ENCODE data around the gene ARHGEF7.

The ARHGEF7 gene

DNA sequence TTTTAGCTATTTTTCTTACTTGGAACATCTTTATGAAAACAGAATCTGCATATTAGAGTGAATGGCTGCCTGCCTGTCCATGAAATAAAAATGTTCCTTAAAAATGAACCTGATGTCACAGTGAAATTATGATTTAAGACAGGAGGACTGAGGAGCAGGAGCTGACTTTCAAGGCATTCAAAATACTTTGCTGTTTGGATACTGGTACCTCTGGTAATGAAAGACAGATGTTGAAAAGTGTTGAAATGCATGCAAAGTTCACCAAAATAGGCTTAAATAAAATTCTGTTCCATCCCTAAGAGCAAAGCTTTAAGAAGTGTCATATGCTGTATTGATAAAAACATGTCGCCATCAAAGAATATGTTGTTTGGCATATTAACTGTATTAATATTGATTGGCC lies 1.7 kb downstream of the ARHGEF7 start:
- Mint-ChIP-seq H3K4me1 (ENCODE audit: low read depth in 2 of 2) (peaks cover 11 to 12% of the 10 kb centered on the region in 2 donors), H3K36me3 (ENCODE audit: insufficient read depth) (no peaks in the 10 kb centered on the region), H3K9me3 (no peaks in the 10 kb centered on the region), H3K4me3 (no peak overlapping the region), H3K27me3 (peaks cover 76 to 87% of the 10 kb centered on the region in 2 donors), H3K27ac (no peak overlapping the region)
- DNase-seq (no peak), ATAC-seq (replicated peaks) (no peak)

DNA sequence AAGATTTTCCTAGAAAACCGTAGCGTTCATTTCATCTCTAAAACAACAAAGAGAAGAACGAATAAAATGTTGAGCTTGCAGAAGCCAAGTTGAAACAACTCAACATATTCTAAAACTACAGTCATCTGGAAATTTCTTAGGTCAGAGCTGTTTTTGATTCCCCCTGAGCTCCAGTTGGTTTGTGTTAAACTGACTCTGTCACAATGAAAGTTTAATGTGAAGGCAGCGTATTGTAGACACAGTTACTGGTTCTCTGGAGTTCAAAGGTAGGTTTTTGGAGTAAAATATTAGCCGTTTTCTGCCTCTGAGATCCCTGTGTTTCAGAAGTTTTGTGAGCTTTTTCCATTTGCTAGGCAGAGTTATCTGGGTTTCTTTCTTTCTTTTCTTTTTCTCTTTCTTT lies 2.2 kb downstream of the ARHGEF7 start:
- no peak overlapping the region for H3K27ac Mint-ChIP-seq
- ATAC-seq (replicated peaks): no peak
- DNase-seq: no peak
- H3K4me3 Mint-ChIP-seq: no peak overlapping the region
- no peaks in the 10 kb centered on the region for H3K9me3 Mint-ChIP-seq
- H3K36me3 Mint-ChIP-seq (ENCODE audit: insufficient read depth): no peaks in the 10 kb centered on the region
- H3K27me3 Mint-ChIP-seq: peaks cover 77 to 87% of the 10 kb centered on the region in 2 donors
- peaks cover 11 to 12% of the 10 kb centered on the region in 2 donors for H3K4me1 Mint-ChIP-seq (ENCODE audit: low read depth in 2 of 2)

DNA sequence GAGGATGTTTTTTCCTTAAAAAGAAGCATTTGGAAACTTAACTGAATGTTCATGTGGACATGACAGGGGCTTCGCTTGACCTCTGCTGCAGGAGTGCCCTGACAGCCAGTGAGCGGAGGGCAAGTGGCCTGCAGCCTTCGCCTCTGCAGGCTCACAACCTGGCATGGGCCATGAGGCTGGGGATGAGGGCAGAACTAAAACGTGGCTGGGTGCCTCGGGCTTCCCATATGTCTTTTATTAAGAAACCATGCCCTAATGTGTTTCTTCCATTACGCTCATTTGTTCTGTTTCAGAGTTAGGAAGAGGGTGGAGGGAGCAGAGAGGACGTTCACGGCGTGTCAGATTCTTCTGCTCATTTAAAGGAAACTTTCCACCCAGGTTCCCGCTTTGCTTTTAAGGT lies 2.9 kb downstream of the ARHGEF7 start:
- H3K27me3 Mint-ChIP-seq: peaks cover 77 to 87% of the 10 kb centered on the region in 2 donors
- peaks cover 11 to 12% of the 10 kb centered on the region in 2 donors for H3K4me1 Mint-ChIP-seq (ENCODE audit: low read depth in 2 of 2)
- ATAC-seq (replicated peaks) (no peak), DNase-seq (no peak)
- H3K36me3 Mint-ChIP-seq (ENCODE audit: insufficient read depth): no peaks in the 10 kb centered on the region
- H3K9me3 Mint-ChIP-seq: no peaks in the 10 kb centered on the region
- H3K4me3 Mint-ChIP-seq: no peak overlapping the region
- H3K27ac Mint-ChIP-seq: no peak overlapping the region

DNA sequence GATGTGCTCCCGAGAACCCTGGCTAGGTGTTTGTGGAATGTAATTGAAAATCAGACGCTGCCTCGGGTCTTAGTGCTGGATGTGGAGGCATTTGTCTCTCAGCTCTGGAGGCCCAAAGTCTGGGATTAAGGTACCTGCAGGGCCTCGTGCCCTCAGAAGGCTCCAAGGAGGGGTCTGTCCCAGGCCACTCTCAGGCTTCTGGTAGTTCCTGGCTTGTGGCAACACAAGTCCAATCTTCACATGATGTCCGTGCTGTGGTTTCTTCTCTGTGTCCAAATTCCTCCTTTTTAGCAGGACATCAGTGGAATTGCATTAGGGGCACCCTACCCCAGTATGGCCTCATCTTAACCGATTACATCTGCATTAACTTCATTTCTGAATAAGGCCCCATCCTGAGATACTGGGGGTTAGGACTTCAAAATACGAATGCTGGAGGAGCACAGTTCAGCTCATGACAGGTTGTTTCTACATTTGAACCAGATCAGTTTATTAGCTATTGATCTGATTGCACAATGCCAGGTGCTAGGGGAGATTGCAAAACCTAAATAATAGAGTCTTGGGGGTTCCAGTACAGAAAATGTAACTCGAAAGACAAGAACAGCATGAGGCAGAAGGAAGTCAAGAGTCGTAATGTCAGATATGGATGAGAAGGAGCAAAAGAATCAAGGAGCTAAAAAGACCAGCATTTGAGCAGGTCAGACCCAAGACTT lies 3.9 kb downstream of the ARHGEF7 start:
- H3K4me1 Mint-ChIP-seq (ENCODE audit: low read depth in 2 of 2): peaks cover 11 to 12% of the 10 kb centered on the region in 2 donors
- H3K27ac Mint-ChIP-seq: no peak overlapping the region
- no peak overlapping the region for H3K4me3 Mint-ChIP-seq
- peaks cover 72 to 83% of the 10 kb centered on the region in 2 donors for H3K27me3 Mint-ChIP-seq
- DNase-seq (no peak), ATAC-seq (replicated peaks) (no peak)
- H3K9me3 Mint-ChIP-seq: no peaks in the 10 kb centered on the region
- no peaks in the 10 kb centered on the region for H3K36me3 Mint-ChIP-seq (ENCODE audit: insufficient read depth)

DNA sequence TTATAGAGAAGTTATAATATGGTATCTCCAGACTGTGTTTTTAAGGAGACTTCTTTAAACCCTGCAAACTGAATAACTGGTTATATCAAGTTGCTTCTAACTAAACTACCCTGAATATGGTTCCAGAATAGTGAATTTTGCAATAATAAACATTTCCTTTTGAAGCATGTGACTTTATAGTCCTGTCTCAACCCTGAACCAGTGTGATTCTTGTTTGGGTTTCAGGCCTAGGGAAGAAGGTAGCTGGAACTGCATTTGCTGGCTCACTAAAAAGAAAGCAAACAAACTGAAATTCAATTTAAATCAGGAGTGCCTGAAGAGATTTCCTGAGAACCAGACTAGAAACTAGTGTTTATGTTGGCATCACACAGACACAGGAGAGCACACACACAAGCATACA lies 4.9 kb downstream of the ARHGEF7 start:
- no peak for ATAC-seq (replicated peaks)
- Mint-ChIP-seq H3K36me3 (ENCODE audit: insufficient read depth) (no peaks in the 10 kb centered on the region), H3K27me3 (peaks cover 73 to 83% of the 10 kb centered on the region in 2 donors), H3K27ac (no peak overlapping the region), H3K9me3 (no peaks in the 10 kb centered on the region), H3K4me1 (ENCODE audit: low read depth in 2 of 2) (peaks cover 5% of the 10 kb centered on the region in 2 donors), H3K4me3 (no peak overlapping the region)
- no peak for DNase-seq

DNA sequence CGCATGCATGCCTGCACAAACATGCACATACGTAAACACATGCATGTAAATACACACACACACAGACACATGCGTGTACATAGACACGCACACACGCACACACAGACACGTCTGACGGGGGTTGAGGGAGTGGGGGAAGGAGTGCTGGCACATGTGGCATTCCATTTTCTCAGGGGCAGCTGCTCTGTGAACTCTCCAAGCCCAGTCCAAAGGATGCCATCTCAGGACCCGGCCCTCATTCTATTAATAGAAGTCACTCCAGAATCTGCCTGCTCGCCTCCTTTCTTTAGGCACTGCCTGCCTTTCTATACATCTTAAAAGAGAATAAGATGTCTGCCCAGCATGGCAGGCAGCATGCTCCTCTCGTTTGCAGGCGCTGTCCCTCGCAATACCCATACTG lies 5.3 kb downstream of the ARHGEF7 start:
- no peaks in the 10 kb centered on the region for H3K9me3 Mint-ChIP-seq
- H3K4me1 Mint-ChIP-seq (ENCODE audit: low read depth in 2 of 2): peaks cover 5% of the 10 kb centered on the region in 2 donors
- DNase-seq (no peak), ATAC-seq (replicated peaks) (no peak)
- H3K27ac Mint-ChIP-seq: no peak overlapping the region
- no peaks in the 10 kb centered on the region for H3K36me3 Mint-ChIP-seq (ENCODE audit: insufficient read depth)
- peaks cover 77 to 83% of the 10 kb centered on the region in 2 donors for H3K27me3 Mint-ChIP-seq
- no peak overlapping the region for H3K4me3 Mint-ChIP-seq

DNA sequence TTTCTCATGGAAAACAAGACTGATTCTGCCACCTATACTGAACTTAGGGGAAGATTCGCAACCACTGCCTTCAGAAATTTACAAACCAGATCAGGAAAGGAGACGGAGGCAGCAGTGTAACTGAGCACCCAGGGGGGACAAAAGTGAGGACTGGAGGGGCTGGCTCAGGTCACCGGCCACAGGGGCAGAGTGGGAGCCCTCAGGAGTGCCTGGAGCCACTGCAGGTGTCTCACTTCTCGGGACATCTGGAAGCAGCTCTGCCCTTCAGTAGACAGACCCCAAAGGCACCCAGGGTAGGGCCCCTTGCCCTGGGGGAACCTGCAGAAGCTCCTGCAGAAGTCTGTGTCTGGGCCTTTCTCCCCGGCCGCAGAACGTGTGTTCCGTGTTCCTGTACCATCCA lies 5.8 kb downstream of the ARHGEF7 start:
- Mint-ChIP-seq H3K27me3 (peaks cover 79 to 81% of the 10 kb centered on the region in 2 donors), H3K27ac (no peak overlapping the region), H3K4me1 (ENCODE audit: low read depth in 2 of 2) (peaks cover 4% of the 10 kb centered on the region in 2 donors), H3K9me3 (no peaks in the 10 kb centered on the region), H3K4me3 (no peak overlapping the region), H3K36me3 (ENCODE audit: insufficient read depth) (no peaks in the 10 kb centered on the region)
- ATAC-seq (replicated peaks) (no peak), DNase-seq (no peak)

DNA sequence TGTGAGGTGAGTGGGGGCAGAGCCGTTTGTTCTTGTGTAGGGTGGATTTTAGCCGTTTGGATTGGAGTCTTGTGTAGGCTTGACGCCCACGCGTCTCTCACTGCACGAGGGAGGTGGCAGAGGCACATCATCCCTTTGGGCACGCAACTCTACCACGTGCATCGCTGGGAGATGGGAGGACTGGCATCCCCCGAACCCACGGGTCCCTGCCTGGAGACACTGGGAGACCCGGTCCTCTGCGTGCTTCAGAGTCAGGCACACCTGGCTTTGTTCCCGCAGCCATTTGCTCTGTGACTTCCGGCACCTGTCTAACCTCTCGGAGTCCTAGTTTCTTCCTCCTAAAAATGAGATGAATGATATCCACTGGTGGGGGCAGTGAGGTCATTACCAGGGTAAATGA lies 6.4 kb downstream of the ARHGEF7 start:
- Mint-ChIP-seq H3K27me3 (peaks cover 76 to 78% of the 10 kb centered on the region in 2 donors), H3K9me3 (no peaks in the 10 kb centered on the region), H3K36me3 (ENCODE audit: insufficient read depth) (no peaks in the 10 kb centered on the region), H3K27ac (no peak overlapping the region), H3K4me3 (no peak overlapping the region), H3K4me1 (ENCODE audit: low read depth in 2 of 2) (no peaks in the 10 kb centered on the region)
- no peak for DNase-seq
- ATAC-seq (replicated peaks): no peak

DNA sequence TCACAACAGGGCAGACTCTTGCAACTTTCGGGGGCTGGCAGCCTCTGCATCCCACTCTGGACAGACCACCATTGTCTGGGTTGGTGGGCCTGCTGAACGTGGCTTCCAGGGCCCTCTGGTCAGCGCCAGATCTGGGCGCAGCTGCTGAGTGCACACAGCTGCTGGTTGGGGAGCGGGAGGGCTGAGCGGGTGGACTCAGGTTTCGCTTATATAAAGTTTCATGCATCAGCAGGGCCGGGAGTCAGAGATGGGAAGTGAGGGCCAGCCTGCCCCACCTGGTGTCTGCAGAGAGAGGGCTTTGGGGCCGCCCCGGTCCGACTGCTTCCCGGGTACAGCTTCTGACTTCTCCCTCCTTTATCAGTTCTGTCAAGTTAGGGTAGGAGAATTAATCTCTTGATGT lies 6.9 kb downstream of the ARHGEF7 start:
- Mint-ChIP-seq H3K4me1 (ENCODE audit: low read depth in 2 of 2) (no peaks in the 10 kb centered on the region), H3K36me3 (ENCODE audit: insufficient read depth) (no peaks in the 10 kb centered on the region), H3K4me3 (no peak overlapping the region), H3K9me3 (no peaks in the 10 kb centered on the region), H3K27ac (no peak overlapping the region), H3K27me3 (peaks cover 80% of the 10 kb centered on the region in 2 donors)
- DNase-seq (no peak), ATAC-seq (replicated peaks) (no peak)

DNA sequence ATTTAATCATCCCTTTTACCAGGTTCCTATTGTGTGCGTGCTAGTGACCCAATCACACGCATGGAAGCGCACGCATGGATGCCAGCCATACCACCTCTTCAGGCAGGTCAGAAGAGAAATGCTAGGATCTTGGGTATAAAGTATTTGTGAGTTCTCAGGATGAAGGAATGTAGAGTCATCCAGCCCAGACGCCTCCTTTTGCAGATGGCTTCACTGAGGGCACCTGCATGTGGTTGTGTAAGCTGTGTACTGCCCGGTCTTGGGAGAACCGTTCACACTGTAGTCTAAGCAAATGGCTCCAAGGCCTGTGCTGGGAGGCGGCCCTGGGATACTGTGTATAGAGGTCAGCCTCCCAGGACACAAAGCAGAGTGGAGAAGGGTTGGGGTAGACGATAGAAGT lies 7.5 kb downstream of the ARHGEF7 start:
- no peak overlapping the region for H3K27ac Mint-ChIP-seq
- ATAC-seq (replicated peaks) (no peak), DNase-seq (no peak)
- no peak overlapping the region for H3K4me3 Mint-ChIP-seq
- H3K4me1 Mint-ChIP-seq (ENCODE audit: low read depth in 2 of 2): no peaks in the 10 kb centered on the region
- no peaks in the 10 kb centered on the region for H3K36me3 Mint-ChIP-seq (ENCODE audit: insufficient read depth)
- H3K27me3 Mint-ChIP-seq: peaks cover 74 to 75% of the 10 kb centered on the region in 2 donors
- no peaks in the 10 kb centered on the region for H3K9me3 Mint-ChIP-seq

DNA sequence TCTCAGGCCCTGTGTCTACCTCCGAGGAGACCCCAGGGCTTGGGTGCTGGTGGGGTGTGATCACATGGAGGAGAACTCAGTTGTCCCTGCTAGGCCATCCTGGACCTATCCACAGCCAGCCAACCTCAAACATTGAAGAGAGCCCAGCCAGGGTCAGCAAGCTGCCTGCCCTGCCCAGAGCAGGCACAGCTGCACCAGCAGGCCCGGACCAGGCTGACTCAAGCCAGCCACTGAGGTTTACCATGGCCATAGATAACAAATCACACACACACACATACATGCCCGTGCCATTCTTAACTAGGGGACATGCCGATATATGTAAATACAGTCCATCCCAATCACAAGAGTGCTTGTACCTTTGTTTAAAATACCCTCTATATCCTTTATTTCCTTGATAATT lies 8.1 kb downstream of the ARHGEF7 start:
- DNase-seq (no peak), ATAC-seq (replicated peaks) (no peak)
- H3K4me3 Mint-ChIP-seq: no peak overlapping the region
- no peak overlapping the region for H3K27ac Mint-ChIP-seq
- H3K27me3 Mint-ChIP-seq: peaks cover 68 to 69% of the 10 kb centered on the region in 2 donors
- H3K36me3 Mint-ChIP-seq (ENCODE audit: insufficient read depth): no peaks in the 10 kb centered on the region
- H3K4me1 Mint-ChIP-seq (ENCODE audit: low read depth in 2 of 2): no peaks in the 10 kb centered on the region
- no peaks in the 10 kb centered on the region for H3K9me3 Mint-ChIP-seq

DNA sequence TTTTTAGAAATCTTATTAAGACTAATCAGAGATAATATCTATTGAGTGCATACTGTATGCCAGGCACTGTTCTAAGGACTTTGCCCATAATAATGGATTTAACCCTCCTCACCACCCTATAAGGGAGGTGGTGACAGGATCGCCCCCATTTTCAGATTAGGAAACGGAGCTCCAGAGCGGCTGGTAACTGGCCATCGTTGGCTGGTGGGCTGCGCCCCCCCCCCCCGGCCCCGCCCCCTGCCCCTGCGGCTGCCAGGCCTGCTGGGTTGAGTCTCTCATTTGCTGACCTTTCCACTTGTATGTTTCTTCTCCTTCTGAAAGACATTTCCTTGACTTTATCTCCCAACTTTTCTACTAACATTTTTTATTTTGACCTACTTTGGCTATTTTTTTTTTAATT lies 8.5 kb downstream of the ARHGEF7 start:
- Mint-ChIP-seq H3K27me3 (peaks cover 64 to 65% of the 10 kb centered on the region in 2 donors), H3K9me3 (no peaks in the 10 kb centered on the region), H3K27ac (no peak overlapping the region), H3K36me3 (ENCODE audit: insufficient read depth) (no peaks in the 10 kb centered on the region), H3K4me3 (no peak overlapping the region), H3K4me1 (ENCODE audit: low read depth in 2 of 2) (no peaks in the 10 kb centered on the region)
- ATAC-seq (replicated peaks) (no peak), DNase-seq (no peak)

DNA sequence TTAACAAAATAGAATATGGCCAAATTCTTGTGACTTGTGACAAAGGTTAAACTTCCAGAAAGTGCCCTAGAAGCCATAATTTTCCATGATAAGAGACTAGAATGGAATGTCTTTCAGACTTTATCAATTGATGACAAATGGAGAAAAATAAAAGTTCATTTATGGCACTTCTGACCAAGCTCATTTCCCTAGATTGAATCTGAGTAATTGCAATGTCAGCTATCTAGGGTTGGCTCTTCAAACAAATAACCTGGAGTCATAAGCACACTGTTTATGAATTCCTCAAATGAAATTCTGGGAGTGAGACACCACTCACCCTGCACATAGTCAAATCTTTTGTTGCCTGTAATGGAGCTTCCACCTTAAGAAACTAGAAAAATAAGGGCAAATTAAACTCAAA lies 11.4 kb downstream of the ARHGEF7 start:
- DNase-seq: no peak
- Mint-ChIP-seq H3K36me3 (ENCODE audit: insufficient read depth) (no peaks in the 10 kb centered on the region), H3K4me1 (ENCODE audit: low read depth in 2 of 2) (no peaks in the 10 kb centered on the region), H3K27me3 (peaks cover 49 to 53% of the 10 kb centered on the region in 2 donors), H3K4me3 (no peak overlapping the region), H3K27ac (no peak overlapping the region), H3K9me3 (no peaks in the 10 kb centered on the region)
- no peak for ATAC-seq (replicated peaks)

DNA sequence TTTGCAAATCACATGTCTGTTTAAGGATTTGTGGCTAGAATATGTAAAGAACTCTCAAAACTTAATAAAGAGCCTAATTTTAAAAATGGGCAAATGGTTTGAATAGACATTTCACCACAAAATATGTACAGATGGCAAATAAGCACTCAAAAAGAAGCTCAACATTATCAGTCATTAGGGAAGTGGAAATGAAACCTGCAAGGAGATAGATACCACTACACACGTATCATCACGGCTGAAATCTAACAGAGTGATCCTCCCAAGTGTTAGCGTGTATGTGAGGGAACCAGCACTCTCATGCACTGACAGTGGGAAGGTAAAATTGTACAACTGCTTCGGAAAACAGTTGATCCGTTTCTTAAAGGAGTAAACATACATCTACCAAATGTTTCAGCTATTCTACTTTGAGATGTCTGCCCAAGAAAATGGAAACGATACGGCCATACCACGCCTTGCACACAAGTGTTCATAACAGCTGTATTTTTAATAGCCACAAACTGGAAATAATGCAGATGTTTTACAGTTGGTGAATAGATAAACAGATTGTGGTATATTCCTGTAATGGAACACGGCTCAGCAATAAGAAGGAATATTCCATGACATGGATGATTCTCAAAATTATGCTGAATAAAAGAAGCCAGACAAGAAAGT lies 14.5 kb downstream of the ARHGEF7 start:
- no peaks in the 10 kb centered on the region for H3K36me3 Mint-ChIP-seq (ENCODE audit: insufficient read depth)
- no peak for ATAC-seq (replicated peaks)
- peaks cover 22 to 29% of the 10 kb centered on the region in 2 donors for H3K27me3 Mint-ChIP-seq
- no peak overlapping the region for H3K27ac Mint-ChIP-seq
- no peak for DNase-seq
- no peaks in the 10 kb centered on the region for H3K4me1 Mint-ChIP-seq (ENCODE audit: low read depth in 2 of 2)
- H3K9me3 Mint-ChIP-seq: no peaks in the 10 kb centered on the region
- H3K4me3 Mint-ChIP-seq: no peak overlapping the region

All from effector memory CD8-positive, alpha-beta T cell (primary cell).